ENCODE results near the gene SPOP.

SPOP gene

GRCh38 chr17:49582789-49583188 lies 95.1 kb downstream of the SPOP start:
- DNase-seq: no peak

GRCh38 chr17:49582055-49582722 lies 95.7 kb downstream of the SPOP start:
- no peak for DNase-seq

- no peak for DNase-seq
Measured at GRCh38 chr17:49581648-49581998, 96.3 kb downstream of the SPOP start.

GRCh38 chr17:49580981-49581647 lies 96.8 kb downstream of the SPOP start:
- DNase-seq: no peak

GRCh38 chr17:49580055-49580721 lies 97.7 kb downstream of the SPOP start:
- no peak for DNase-seq

- DNase-seq: no peak
Measured at GRCh38 chr17:49579522-49579921, 98.4 kb downstream of the SPOP start.

- DNase-seq: no peak
Measured at GRCh38 chr17:49578952-49579500, 98.9 kb downstream of the SPOP start.

- DNase-seq: no peak
Measured at GRCh38 chr17:49578414-49578813, 99.5 kb downstream of the SPOP start.

GRCh38 chr17:49577963-49578362 lies 99.9 kb downstream of the SPOP start:
- DNase-seq: no peak

- DNase-seq: no peak
Measured at GRCh38 chr17:49577650-49577934, 100.3 kb downstream of the SPOP start.

- no peak for DNase-seq
Measured at GRCh38 chr17:49576917-49577649, 100.8 kb downstream of the SPOP start.

- DNase-seq: no peak
Measured at GRCh38 chr17:49576088-49576916, 101.6 kb downstream of the SPOP start.

- DNase-seq: no peak
Measured at GRCh38 chr17:49575679-49576087, 102.2 kb downstream of the SPOP start, which contains the start of gene NXPH3. NXPH3 (plus strand) TSS chr17:49575871; CDS start chr17:49576220, 349 bp downstream.

GRCh38 chr17:49574945-49575678 lies 102.8 kb downstream of the SPOP start:
- DNase-seq: no peak

GRCh38 chr17:49574323-49574781 lies 103.5 kb downstream of the SPOP start:
- no peak for DNase-seq

GRCh38 chr17:49573510-49574322 lies 104.2 kb downstream of the SPOP start:
- DNase-seq: no peak

- no peak for DNase-seq
Measured at GRCh38 chr17:49572806-49573420, 105.0 kb downstream of the SPOP start.

GRCh38 chr17:49572226-49572625 lies 105.7 kb downstream of the SPOP start:
- no peak for DNase-seq

- no peak for DNase-seq
Measured at GRCh38 chr17:49571764-49572163, 106.1 kb downstream of the SPOP start.

- no peak for DNase-seq
Measured at GRCh38 chr17:49571283-49571682, 106.6 kb downstream of the SPOP start.
